Posterior vena cava (tissue), 2 donors: ENCODE measurements around the gene NEK7. TPM values are rescaled to one million over a fixed set of nuclear protein-coding genes. Genes with fewer than 3 reads are reported as not detected.

Experiments
- DNase-seq: peaks from one replicate; pipeline ENCODE4 v3.0.0-alpha.2; 2020; ENCODE audit warnings: low spot score
- intact Hi-C, 2 donors: fragments of 100-400 bp; cut with DNase I; formaldehyde crosslinking; loops; one replicate each; pipeline versions ENCODE4 v1.14.1 to v1.14.2; 2022 to 2023
- total RNA-seq, 2 donors: library from RNA; stranded (reverse); fragmentation: NEBNext Ultra II Directional; extraction: Animal tissue kit (Norgen Biotek cat#: 25700); gene quantifications; one replicate each; pipeline ENCODE4 v1.2.1, GENCODE V29; 2021
- donor health status: DM: yes; HTN: yes; CAD: no.
- donor health status: DM: yes; HTN: yes; CAD: no.

The NEK7 gene
- total RNA-seq, 2 donors from 2014 or later = 117 to 165 TPM

DNA sequence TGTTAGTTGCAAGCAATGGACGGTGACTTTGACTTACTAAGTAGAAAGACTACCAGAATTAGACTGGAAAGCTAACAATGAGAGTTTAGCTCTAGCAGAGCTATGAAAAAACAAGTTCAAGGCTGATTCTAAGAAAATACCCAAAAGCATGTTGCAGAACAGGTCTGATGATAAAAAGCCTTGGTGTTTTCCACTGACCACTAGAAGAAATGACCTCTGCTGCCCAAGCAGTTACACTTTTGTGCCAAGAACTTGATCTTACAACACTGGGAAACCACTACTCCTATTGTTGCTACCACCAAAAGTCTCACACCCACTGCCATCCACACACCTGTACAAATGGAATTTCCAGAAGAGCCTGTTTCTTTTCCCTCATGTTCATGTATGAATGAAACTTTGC lies 21.4 kb upstream of the NEK7 start:
- intact Hi-C loops = no loop called here

DNA sequence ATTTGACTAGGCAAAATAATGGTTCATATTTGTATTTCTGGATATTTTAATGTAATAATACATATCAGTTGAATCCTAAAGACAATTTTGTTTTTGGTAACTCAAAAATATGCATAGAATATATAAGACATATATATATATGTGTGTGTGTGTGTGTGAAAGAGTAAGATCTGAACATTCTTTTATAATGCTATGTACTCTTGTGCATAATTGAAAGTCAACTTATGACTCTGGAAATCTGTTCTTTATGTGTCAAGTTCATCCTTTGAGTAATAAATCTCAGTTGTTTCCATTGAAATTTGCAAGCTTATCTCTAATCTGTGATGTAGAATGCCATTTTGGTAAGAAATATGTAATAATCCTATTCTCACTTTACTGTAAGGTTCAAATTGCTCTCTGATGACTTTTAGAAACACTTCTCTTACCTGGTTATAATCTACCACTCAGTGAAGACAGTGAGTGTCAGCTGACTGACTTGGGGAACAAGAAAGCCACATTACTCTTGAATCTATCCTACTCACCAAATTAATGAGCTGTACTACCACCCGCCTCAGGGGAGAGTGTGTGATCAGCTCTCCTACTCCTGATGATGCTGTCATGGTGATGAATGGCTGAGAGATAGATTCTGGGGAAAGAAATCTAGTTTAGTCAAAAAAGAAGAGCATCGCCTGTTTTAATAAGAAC lies 15.0 kb upstream of the NEK7 start:
- intact Hi-C loops = no loop called here
- DNase-seq = no peak

More for the DNA sequence above, 21.4 kb upstream of the NEK7 start:
- DNase-seq = no peak

DNA sequence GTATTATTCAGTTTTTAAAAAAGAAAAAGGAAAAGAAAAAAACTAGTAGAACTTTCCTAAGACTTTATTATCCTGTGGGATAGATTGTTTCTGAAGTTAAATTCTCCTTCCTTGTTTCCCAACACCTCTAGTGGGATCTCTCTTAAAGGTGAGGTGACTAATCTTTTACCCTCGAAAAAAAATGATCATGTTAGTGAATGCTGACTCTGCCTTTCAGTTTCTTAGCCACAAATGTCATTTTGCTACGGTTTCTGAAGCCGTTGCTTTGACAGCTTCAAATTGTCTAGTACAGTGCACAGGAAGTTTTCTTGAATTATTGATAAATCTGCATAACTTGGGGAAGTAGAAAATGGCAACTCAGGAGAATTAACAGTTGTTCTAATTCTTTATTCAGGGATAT lies 13.0 kb upstream of the NEK7 start:
- intact Hi-C loops = no loop called here

GRCh38 chr1:198147216-198147615 lies 9.6 kb upstream of the NEK7 start:
- intact Hi-C loops = no loop called here
- no peak for DNase-seq

More for the DNA sequence above, 13.0 kb upstream of the NEK7 start:
- DNase-seq = no peak

DNA sequence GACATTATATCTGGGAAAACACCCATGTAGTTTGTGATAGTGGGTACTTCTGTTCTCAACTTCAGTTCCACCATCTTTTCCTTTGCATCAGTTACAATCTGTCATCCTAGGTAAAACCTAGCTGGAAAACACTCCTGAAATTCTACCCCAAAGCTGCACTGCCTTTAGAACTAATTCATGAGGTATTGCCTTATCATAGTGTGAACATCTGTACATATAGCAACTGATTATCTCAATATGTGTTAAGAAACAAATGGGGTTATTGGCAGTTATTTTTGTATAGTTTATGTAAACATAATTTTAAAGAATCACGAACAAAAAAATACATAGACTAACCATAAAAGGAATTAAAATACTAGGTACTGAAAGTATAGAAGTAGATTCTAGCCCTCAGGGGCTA lies 6.4 kb upstream of the NEK7 start:
- no peak for DNase-seq
- intact Hi-C loops = no loop called here

DNA sequence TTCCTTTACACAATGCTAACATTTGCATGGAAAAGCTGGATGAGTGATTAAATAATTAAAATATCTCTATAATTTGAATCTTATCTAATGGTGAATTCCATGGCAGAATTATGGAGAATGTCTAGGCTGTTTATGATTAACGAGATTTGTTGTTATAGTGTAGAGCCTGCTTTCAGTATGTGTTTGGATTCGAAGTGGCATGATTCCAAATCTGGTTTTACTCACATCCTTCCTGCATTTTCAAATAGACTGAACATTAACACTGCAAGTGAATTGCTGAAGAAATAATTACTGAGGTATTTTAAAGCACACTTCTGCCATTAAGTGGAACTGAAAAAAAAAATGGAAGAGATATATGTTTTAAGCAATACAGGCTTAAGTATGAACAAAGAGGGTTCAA lies 5.1 kb upstream of the NEK7 start:
- no peak for DNase-seq
- intact Hi-C loops = no loop called here

- DNase-seq = peak; percentile 74
- intact Hi-C loops = no loop called here
Observed at GRCh38 chr1:198153103-198153502, 3.7 kb upstream of the NEK7 start.

GRCh38 chr1:198153804-198154203 lies 3.0 kb upstream of the NEK7 start:
- intact Hi-C loops = no loop called here
- peak; percentile 79 for DNase-seq

GRCh38 chr1:198155253-198155652 lies 1.5 kb upstream of the NEK7 start:
- intact Hi-C loops = no loop called here
- DNase-seq = no peak

- intact Hi-C loops = no loop called here
- peak; percentile 83 for DNase-seq
Observed at GRCh38 chr1:198156111-198156744, 570 bp upstream of the NEK7 start.

- intact Hi-C loops = no loop called here
- peak; percentile 96 for DNase-seq
Observed at GRCh38 chr1:198157241-198157846, 546 bp downstream of the NEK7 start.

DNA sequence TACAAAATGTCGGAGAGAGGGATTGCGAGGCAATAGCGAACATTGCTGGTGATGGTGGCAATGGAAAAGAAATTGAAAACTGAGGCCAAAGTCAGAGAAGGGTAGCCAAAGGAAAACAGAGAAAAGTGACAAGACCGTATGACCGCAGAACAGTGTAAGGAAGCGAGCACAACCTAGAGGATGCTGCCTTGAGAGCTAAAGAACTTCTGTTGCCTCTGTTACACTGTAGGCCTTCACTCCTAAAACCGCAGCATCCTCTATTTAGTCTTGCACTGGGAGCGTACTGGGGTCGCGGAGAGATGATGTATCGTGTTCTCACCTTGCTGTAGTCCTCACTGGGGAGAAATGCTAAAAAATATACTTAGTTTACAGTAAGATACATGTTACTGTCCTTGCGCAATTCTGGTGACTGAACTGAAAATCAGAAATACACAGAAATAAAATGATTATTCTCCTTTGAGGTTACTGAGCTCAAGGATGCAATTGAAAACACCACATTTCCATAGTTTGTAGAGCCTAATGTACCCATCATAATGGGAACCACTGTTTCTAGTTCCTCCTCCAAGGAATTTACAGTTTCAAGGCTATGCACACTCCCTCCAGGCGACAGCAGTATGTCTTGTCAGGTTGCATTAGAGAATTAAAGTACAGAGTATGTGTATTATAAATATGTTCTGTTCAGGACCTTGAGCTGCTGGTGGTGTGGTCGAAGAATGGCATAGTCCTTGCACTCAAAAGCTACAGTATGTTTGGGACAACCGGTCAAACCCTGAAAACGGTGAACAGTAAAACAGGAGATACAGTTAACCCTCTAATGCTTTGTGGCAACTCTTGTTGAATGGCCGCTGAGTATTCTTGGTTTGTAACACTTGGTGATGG lies 1.3 kb downstream of the NEK7 start:
- no peak for DNase-seq

GRCh38 chr1:198158735-198159589 lies 2.2 kb downstream of the NEK7 start:
- intact Hi-C loops = no loop called here
- DNase-seq = peak; percentile 97

More for the DNA sequence above, 1.3 kb downstream of the NEK7 start:
- intact Hi-C loops = no loop called here

DNA sequence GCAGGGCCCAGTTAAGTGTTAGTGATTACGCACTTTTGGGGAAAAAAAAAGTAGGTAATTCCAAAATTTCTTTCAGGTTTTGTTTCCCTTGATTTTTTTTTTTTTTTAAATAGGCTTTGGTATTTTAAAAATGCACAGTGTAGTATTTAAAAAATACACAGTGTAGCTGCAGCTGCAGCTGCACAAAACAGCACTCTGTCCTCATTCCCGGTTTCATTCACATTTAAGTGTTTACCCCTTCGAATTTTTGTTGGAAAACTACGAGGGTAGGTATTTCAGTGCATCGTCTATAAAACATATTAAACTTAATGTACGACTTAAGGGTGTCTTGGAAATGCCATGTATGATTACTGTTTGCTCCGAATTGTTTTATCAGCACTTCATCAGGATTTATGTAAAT lies 3.4 kb downstream of the NEK7 start:
- DNase-seq = no peak
- intact Hi-C loops = no loop called here

DNA sequence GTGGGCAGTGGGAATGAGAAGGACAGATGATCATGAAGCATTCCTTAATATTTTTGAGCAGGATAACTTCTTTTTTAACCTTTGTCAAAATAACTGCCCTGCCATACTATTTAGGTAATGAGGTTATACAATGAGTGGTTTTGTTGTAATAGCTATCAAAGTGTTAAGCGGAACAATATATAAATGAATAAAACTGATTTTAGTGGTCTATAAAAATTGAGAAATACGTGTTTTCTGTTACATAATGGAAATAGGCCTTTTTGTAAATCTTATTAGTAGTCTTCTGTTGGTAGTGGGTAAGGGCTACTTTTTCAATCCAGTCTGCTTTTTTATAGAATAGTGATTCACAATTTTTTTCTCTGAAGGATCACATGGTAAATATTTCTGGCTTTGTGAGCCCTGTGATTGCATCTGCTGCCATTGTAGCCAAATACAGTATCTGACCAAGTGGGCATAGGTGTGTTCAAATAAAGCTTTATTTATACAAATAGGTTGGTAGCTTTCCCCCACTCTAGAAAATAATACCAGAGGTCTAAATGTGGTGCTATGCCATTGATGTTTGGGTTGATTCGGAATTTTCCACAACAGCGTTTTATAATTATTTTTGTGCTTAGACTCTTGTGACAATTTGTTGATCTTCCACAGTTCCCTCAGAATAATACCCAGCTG lies 4.3 kb downstream of the NEK7 start:
- intact Hi-C loops = no loop called here
- no peak for DNase-seq

DNA sequence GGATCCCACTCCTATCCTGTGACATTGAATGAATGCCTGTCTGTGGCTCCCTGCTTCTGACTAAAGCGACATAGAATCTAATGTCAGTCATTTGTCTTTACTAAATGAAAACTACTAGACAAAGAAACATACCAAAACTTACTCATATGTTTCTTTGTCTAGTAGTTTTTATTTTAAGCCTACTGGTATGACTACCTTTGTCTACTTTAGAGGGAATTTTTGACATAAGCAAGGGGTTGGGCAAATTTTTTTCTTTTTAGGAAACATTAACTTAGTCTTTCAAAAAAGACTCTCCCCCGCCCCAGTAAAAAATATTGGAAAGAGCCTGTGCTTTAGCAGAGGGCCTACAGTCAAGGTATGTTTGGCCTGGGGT lies 4.9 kb downstream of the NEK7 start:
- intact Hi-C loops = no loop called here
- DNase-seq = no peak

DNA sequence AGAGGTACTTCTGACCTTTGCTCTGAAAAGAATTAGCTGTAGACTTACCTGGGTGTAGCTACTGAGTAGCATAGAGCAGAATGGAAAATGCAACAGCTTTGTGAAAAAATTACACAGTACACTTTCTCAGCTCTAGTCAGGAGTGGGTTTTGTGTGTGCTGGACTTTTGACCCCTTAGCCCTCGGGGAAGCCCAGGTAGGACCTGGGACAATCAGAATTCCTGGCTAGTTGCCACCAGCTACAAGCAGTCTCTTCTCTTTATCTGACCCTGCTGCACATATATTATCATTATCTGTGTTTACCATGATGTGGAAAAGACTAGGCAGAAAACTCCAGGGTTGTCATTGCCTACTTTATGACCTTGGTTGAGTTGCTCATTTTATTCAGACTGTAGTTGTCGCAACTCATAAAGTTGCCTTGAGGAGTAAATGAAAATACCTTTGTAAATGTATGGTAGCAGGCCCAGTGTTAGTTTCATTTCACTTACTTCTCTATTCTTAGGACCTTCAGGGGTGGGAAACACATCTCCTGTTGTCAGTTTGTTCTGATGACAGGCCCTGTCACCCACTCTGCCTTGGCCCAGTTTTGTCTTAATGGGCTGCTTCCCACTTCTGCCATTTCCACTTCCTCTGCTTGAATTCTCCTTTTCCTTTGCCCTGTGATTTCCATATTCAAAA lies 5.4 kb downstream of the NEK7 start:
- intact Hi-C loops = no loop called here
- DNase-seq = no peak
